Tibial nerve (tissue), 4 donors: Measurements from ENCODE around the gene DOHH. TPM values are rescaled to one million over a fixed set of nuclear protein-coding genes. Genes with fewer than 3 reads are reported as not detected.

ENCODE experiments used
- DNase-seq, 2 donors: peaks; one replicate each; pipeline ENCODE4 v3.0.0-alpha.2; 2019; ENCODE audit warnings: low spot score in 2 of 2
- H3K27ac ChIP-seq, 4 donors: fragments of 200-600 bp; sonication (generic) in 3 of 4; one replicate each; pipeline ENCODE4 v1.5.1; 2017 to 2019; ENCODE audit warnings: mild to moderate bottlenecking in 1 of 4
- H3K27me3 ChIP-seq, 2 donors: fragments of 200-600 bp; sonication (generic) in 1 of 2; one replicate each; pipeline versions ENCODE4 v1.5.1 to v1.6.0; 2017 to 2019
- H3K36me3 ChIP-seq, 3 donors: fragments of 200-600 bp; sonication (generic); one replicate each; pipeline ENCODE4 v1.5.1; 2018 to 2019
- H3K4me1 ChIP-seq, 4 donors: fragments of 200-600 bp; sonication (generic) in 3 of 4; one replicate each; pipeline ENCODE4 v1.5.1; 2017 to 2019
- H3K4me3 ChIP-seq, 4 donors: fragments of 200-600 bp; sonication (generic) in 3 of 4; one replicate each; pipeline ENCODE4 v1.5.1; 2017 to 2019; ENCODE audit warnings: mild to moderate bottlenecking in 1 of 4, moderate library complexity in 1 of 4
- H3K9me3 ChIP-seq, 4 donors: fragments of 200-600 bp; sonication (generic) in 3 of 4; one replicate each; pipeline ENCODE4 v1.5.1; 2017 to 2019
- EP300 ChIP-seq, 2 donors: sonication (generic); formaldehyde crosslinking; IDR thresholded peaks; one replicate each; pipeline ENCODE4 v1.6.1; 2017; ENCODE audit warnings: antibody characterized with exemption in 2 of 2, mild to moderate bottlenecking in 1 of 2
- POLR2A ChIP-seq, 2 donors: fragments of 450-650 bp; IDR thresholded peaks; one replicate each; pipeline ENCODE4 v1.6.1; 2017; ENCODE audit warnings: antibody characterized with exemption in 2 of 2, mild to moderate bottlenecking in 2 of 2, moderate library complexity in 2 of 2
- WGBS, 2 donors: methylation state at CpG; one replicate each; pipeline ENCODE4 v1.1.5; 2018; 5-methylcytosine and 5-hydroxymethylcytosine counted together
- total RNA-seq, 4 donors: library from RNA; depleted of rRNA; stranded (reverse); fragments of >200 nt; gene quantifications; one replicate each; pipeline ENCODE4 v1.1.0, GENCODE V29; 2016
- TF ChIP-seq, protein P1 (sequence below), 5 experiments: fragments of 200-600 bp in 3 of 5; fragments of 450-650 bp in 2 of 5; sonication (generic) in 3 of 5; IDR thresholded peaks; one replicate each; pipeline ENCODE4 v1.5.1; 2016 to 2019; ENCODE audit warnings: antibody characterized with exemption in 5 of 5, mild to moderate bottlenecking in 3 of 5, moderate library complexity in 2 of 5

The DOHH gene
- total RNA-seq, 4 donors from 2014 or later, result 19.7 to 30.3 (median 23.0) TPM

DNA sequence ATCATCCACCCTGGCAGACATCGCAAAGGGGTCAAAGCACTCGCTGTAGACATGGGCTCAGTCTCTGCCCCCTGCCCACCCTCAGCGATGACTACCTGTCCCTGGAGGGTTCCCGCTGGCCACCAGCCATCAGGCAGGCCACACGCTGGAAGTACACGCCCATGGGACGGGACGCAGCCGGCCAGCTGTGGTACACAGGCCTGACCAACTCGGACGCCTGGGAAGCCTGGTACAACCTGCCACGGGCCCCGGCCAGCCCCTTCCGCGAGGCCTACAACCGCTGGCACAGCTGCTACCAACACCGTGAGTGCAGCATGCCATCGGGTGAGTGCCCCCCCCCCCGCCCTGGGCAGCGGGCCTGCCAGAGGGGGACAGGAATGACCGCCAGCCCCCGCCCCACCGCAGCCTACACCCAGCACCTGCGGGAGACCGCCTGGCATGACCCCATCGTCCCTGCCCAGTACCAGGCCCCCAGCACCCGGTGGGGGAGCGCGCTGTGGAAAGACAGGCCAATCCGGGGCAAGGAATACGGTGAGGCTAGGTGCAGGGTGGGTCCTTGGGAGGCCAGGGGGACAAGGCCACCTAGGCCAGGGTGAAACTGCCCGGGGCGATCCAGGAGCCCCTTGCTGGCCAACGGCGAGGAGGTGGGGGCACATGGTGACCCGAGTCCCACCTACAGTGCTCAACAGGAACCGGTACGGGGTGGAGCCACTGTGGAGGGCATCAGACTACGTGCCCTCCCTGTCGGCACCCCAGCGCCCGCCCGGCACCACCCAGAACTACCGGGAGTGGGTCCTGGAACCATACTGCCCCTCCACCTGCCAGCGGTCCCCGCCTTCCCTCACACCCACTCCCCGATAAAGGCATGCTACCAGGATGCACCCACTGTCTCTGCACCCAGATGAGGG, 42.9 kb upstream of the DOHH start:
- Histone ChIP-seq H3K9me3 (no peaks in the 10 kb centered on the region), H3K4me3 (no peak overlapping the region), H3K27ac (peak overlapping the region in 2 of 4 donors; percentile 28 to 58), H3K27me3 (no peaks in the 10 kb centered on the region), H3K4me1 (peaks cover 0 to 51% (median 14%) of the 10 kb centered on the region in 4 donors), H3K36me3 (peaks cover 0 to 57% (median 6%) of the 10 kb centered on the region in 3 donors)
- WGBS, 2 donors, result 78 to 84% methylated on average over 29 of the region's 47 CpGs
- no peak for DNase-seq
- TF ChIP-seq POLR2A (IDR thresholded peaks at IDR 0.05) (no peak), EP300 (IDR thresholded peaks at IDR 0.05) (no peak)
- TF ChIP-seq, protein P1, sequence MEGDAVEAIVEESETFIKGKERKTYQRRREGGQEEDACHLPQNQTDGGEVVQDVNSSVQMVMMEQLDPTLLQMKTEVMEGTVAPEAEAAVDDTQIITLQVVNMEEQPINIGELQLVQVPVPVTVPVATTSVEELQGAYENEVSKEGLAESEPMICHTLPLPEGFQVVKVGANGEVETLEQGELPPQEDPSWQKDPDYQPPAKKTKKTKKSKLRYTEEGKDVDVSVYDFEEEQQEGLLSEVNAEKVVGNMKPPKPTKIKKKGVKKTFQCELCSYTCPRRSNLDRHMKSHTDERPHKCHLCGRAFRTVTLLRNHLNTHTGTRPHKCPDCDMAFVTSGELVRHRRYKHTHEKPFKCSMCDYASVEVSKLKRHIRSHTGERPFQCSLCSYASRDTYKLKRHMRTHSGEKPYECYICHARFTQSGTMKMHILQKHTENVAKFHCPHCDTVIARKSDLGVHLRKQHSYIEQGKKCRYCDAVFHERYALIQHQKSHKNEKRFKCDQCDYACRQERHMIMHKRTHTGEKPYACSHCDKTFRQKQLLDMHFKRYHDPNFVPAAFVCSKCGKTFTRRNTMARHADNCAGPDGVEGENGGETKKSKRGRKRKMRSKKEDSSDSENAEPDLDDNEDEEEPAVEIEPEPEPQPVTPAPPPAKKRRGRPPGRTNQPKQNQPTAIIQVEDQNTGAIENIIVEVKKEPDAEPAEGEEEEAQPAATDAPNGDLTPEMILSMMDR (IDR thresholded peaks at IDR 0.05), result no peak

DNA sequence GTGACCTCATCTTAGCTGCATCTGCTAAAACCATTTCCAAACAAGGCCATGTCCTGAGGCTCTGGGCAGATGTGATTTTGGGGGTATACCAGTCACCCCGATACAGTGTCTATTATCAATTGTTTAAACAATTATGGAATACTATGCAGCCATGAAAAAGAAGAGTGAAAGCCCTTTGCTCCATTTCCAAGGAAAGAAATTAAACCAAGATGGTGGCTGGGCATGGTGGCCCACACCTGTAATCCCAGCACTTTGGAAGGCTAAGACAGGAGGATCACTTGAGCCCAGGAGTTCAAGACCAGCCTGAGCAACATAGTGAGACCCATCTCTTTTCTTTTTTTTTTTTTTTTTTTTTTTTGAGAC, 39.3 kb upstream of the DOHH start:
- H3K4me3 ChIP-seq, result no peak overlapping the region
- H3K27ac ChIP-seq, result peak overlapping the region in 3 of 4 donors; percentile 13 to 96 (median 82)
- TF ChIP-seq POLR2A (IDR thresholded peaks at IDR 0.05), result no peak
- TF ChIP-seq EP300 (IDR thresholded peaks at IDR 0.05), result no peak
- TF ChIP-seq, protein P1 (IDR thresholded peaks at IDR 0.05), result no peak
- H3K36me3 ChIP-seq, result peaks cover 5 to 52% (median 6%) of the 10 kb centered on the region in 3 donors
- H3K4me1 ChIP-seq, result peaks cover 0 to 61% (median 30%) of the 10 kb centered on the region in 4 donors
- no peaks in the 10 kb centered on the region for H3K9me3 ChIP-seq
- H3K27me3 ChIP-seq, result no peaks in the 10 kb centered on the region
- DNase-seq, result no peak
- 94 to 95% methylated on average over 1 of the region's 1 CpG for WGBS, 2 donors

DNA sequence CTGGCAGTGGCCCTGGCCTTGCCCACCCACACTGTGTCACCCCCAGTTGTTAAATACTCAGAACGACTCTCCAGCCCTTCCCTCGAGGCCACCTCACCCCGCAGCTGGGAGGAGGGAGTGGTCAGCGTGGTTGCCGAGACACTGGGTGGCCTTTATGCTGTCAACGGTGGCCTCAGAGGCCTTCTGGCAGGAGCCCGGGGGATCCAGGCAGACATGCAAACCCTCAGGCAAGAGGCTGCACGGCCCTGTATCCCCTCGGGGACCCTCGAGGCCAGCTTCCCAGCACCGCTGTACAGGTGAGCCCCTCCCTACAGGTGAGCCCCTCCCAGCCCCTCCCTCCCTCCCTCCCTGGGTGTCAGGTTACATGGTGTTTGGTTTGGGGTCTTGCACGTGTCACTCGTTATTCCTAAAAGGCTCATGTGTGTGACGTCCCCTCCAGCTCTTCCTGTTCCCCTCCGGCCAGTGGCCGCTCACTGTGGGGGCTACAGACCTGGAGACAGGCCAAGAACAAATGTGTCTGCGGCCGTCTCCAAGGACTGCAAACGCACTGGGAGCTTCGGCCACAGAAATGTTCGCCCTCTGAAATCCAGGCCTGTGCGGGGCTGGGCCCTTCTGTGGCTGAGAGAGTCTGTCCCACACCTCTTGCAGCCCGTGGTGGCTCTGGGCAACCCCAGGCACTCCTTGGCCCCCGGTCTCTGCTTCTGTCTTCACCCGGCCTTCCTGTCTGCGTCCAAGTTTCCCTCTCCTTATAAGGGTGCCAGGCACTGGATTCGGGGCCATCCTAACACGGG, 38.7 kb upstream of the DOHH start, which contains the start of gene TEKTIP1:
Gene TEKTIP1, plus strand, starts transcription at position 210 of the 791 bp plus-strand sequence. Its CDS starts 4 bp downstream, at position 214.
- no peak for DNase-seq
- no peak for TF ChIP-seq POLR2A (IDR thresholded peaks at IDR 0.05)
- TF ChIP-seq, protein P1 (IDR thresholded peaks at IDR 0.05), result no peak
- no peak for TF ChIP-seq EP300 (IDR thresholded peaks at IDR 0.05)
- 38 to 48% methylated on average over 26 of the region's 28 CpGs for WGBS, 2 donors
- H3K27me3 ChIP-seq, result no peaks in the 10 kb centered on the region
- H3K9me3 ChIP-seq, result no peaks in the 10 kb centered on the region
- H3K4me1 ChIP-seq, result peaks cover 0 to 56% (median 30%) of the 10 kb centered on the region in 4 donors
- H3K4me3 ChIP-seq, result no peak within 1 kb of the TSS
- peak within 1 kb of the TSS; percentile 82 to 96 (median 90) for H3K27ac ChIP-seq
- peaks cover 7 to 52% (median 11%) of the 10 kb centered on the region in 3 donors for H3K36me3 ChIP-seq

DNA sequence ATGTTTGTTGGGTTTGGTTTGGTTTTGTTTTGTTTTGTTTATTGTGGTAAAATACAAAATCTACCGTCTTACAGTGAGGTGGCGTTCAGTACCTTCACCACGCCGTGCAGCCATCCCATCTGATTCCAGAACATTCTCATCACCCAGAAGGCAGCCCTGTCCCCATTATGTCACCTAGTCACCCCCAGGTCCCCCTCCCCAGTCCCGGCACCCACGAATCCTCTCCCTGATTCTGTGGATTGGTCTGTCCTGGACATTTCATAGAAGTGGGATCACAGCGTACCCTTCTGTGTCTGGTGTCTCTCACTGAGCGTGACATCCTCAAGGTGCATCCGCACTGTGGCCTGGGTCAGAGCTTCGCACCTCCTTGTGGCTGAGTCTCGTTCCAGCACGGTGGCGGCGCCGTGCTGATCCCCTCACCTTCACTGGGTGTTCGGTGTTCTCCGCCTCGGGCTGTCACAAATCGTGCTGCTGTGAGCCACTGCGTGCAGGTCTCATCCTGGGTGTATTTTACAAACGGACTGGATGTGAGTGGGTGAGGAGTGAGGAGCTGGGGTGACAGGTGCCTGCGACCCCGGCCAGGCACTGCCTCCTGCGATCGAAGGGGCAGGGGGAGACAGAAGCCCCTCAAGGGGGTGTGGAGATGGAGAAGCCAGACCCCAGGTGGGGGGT, 37.9 kb upstream of the DOHH start:
- H3K4me3 ChIP-seq, result no peak overlapping the region
- H3K27ac ChIP-seq, result peak overlapping the region; percentile 82 to 96 (median 90)
- peaks cover 7 to 52% (median 12%) of the 10 kb centered on the region in 3 donors for H3K36me3 ChIP-seq
- no peaks in the 10 kb centered on the region for H3K9me3 ChIP-seq
- H3K4me1 ChIP-seq, result peaks cover 0 to 48% (median 30%) of the 10 kb centered on the region in 4 donors
- 77 to 83% methylated on average over 24 to 25 of the region's 25 CpGs for WGBS, 2 donors
- no peaks in the 10 kb centered on the region for H3K27me3 ChIP-seq
- no peak for DNase-seq
- TF ChIP-seq EP300 (IDR thresholded peaks at IDR 0.05) (no peak), POLR2A (IDR thresholded peaks at IDR 0.05) (no peak)
- TF ChIP-seq, protein P1 (IDR thresholded peaks at IDR 0.05), result no peak
